Measurements from ENCODE around the gene LRRC3B. TPM values are rescaled to one million over a fixed set of nuclear protein-coding genes. Genes with fewer than 3 reads are reported as not detected.

LRRC3B gene
- total RNA-seq, 1 experiment from 2014 or later, result not detected

DNA sequence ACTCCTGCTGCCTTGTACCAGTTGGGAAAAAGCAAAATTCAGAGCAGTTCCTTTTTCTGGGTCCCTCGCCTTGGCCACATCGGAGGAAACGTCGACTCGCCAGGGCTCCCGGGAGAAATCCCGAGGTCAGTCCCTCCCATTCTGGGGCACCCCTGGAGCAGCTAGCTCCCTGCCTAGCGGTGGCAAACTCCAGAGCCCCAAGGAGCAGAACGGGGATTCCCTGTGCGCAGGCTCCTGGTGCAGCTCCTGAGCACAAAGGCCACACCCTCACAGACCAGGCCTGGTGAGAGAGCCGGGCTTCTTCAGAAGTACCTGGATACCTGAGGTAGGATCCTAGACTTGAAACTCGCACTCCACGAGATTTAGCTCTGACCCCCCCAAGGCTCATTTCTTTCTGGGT, 2.6 kb downstream of the LRRC3B start:
- no TSS peak for BruUV-seq (replicated peaks)
- CTCF ChIA-PET, result no interaction called here

DNA sequence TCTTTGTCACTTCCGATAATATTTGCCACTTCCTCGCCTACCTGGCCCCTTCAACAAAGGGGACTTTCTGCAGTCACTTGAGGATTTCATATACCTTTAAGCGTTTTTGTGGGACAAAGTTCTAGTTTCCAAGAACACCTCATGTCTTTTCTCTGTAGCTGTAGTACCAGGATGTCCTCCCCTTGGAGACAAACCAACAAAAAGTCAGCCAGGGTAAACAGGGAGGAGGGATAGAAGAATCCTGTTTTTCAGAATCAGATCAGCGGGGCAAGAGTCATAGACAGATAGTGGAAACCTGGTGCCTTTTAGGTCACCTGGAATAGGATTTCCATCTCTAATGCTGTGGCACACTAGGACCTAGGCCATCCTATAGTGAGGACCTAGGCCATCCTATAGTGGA, 4.5 kb downstream of the LRRC3B start:
- TF ChIP-seq, protein P1, sequence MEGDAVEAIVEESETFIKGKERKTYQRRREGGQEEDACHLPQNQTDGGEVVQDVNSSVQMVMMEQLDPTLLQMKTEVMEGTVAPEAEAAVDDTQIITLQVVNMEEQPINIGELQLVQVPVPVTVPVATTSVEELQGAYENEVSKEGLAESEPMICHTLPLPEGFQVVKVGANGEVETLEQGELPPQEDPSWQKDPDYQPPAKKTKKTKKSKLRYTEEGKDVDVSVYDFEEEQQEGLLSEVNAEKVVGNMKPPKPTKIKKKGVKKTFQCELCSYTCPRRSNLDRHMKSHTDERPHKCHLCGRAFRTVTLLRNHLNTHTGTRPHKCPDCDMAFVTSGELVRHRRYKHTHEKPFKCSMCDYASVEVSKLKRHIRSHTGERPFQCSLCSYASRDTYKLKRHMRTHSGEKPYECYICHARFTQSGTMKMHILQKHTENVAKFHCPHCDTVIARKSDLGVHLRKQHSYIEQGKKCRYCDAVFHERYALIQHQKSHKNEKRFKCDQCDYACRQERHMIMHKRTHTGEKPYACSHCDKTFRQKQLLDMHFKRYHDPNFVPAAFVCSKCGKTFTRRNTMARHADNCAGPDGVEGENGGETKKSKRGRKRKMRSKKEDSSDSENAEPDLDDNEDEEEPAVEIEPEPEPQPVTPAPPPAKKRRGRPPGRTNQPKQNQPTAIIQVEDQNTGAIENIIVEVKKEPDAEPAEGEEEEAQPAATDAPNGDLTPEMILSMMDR (IDR thresholded peaks at IDR 0.05; ENCODE audit: unreplicated experiment), result no peak
- intact Hi-C loops (cut with micrococcal nuclease; ENCODE audit: unreplicated experiment), result no loop called here

More for the DNA sequence above, 2.6 kb downstream of the LRRC3B start:
- intact Hi-C loops (cut with micrococcal nuclease; ENCODE audit: unreplicated experiment), result no loop called here
- TF ChIP-seq, protein P1 (IDR thresholded peaks at IDR 0.05; ENCODE audit: unreplicated experiment), result no peak
- Mint-ChIP-seq H3K4me3 (ENCODE audit: low read depth, unreplicated experiment) (no peak overlapping the region), H3K9me3 (ENCODE audit: low read depth, unreplicated experiment) (no peaks in the 10 kb centered on the region), H3K36me3 (ENCODE audit: insufficient read depth, unreplicated experiment) (no peaks in the 10 kb centered on the region), H3K27me3 (ENCODE audit: unreplicated experiment) (peaks cover 48% of the 10 kb centered on the region), H3K4me1 (ENCODE audit: low read depth, unreplicated experiment) (no peaks in the 10 kb centered on the region), H3K27ac (ENCODE audit: unreplicated experiment) (no peak overlapping the region)
- no peak for DNase-seq

DNA sequence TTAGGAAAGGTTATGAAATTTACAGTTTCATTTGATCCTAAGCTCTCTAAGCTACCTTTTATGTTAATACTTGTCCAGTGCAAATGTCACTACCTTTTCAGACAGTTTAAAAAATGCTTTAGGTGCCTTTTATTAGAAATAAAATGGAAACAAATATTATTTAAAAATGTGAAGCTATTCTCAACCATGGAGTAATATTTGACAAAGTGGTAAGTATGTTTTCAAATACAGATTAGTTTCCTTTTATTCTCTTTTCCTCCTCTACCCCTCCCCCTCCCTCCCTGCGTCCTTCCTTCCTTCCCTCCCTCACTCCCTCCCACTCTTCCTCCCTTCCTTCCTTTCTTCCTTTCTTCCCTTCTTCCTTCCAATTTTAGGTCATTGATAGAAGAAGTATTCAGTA, 6.3 kb downstream of the LRRC3B start:
- DNase-seq, result no peak
- no peaks in the 10 kb centered on the region for H3K36me3 Mint-ChIP-seq (ENCODE audit: insufficient read depth, unreplicated experiment)
- peaks cover 3% of the 10 kb centered on the region for H3K9me3 Mint-ChIP-seq (ENCODE audit: low read depth, unreplicated experiment)
- H3K4me1 Mint-ChIP-seq (ENCODE audit: low read depth, unreplicated experiment), result no peaks in the 10 kb centered on the region
- BruUV-seq (replicated peaks), result no TSS peak
- H3K4me3 Mint-ChIP-seq (ENCODE audit: low read depth, unreplicated experiment), result no peak overlapping the region
- H3K27ac Mint-ChIP-seq (ENCODE audit: unreplicated experiment), result no peak overlapping the region
- H3K27me3 Mint-ChIP-seq (ENCODE audit: unreplicated experiment), result peaks cover 33% of the 10 kb centered on the region
- CTCF ChIA-PET, result interaction anchor here (0.6 kb wide), 2 partner anchors 14 to 1885 kb away, joined by 3 to 4 read pairs; no protein-coding TSS in a partner anchor
- intact Hi-C loops (cut with micrococcal nuclease; ENCODE audit: unreplicated experiment), result no loop called here
- TF ChIP-seq, protein P1 (IDR thresholded peaks at IDR 0.05; ENCODE audit: unreplicated experiment), result no peak

More for the DNA sequence above, 4.5 kb downstream of the LRRC3B start:
- DNase-seq, result no peak
- no peaks in the 10 kb centered on the region for H3K36me3 Mint-ChIP-seq (ENCODE audit: insufficient read depth, unreplicated experiment)
- no peak overlapping the region for H3K27ac Mint-ChIP-seq (ENCODE audit: unreplicated experiment)
- no TSS peak for BruUV-seq (replicated peaks)
- H3K4me1 Mint-ChIP-seq (ENCODE audit: low read depth, unreplicated experiment), result no peaks in the 10 kb centered on the region
- H3K27me3 Mint-ChIP-seq (ENCODE audit: unreplicated experiment), result peaks cover 38% of the 10 kb centered on the region
- CTCF ChIA-PET, result no interaction called here
- H3K9me3 Mint-ChIP-seq (ENCODE audit: low read depth, unreplicated experiment), result no peaks in the 10 kb centered on the region
- no peak overlapping the region for H3K4me3 Mint-ChIP-seq (ENCODE audit: low read depth, unreplicated experiment)

DNA sequence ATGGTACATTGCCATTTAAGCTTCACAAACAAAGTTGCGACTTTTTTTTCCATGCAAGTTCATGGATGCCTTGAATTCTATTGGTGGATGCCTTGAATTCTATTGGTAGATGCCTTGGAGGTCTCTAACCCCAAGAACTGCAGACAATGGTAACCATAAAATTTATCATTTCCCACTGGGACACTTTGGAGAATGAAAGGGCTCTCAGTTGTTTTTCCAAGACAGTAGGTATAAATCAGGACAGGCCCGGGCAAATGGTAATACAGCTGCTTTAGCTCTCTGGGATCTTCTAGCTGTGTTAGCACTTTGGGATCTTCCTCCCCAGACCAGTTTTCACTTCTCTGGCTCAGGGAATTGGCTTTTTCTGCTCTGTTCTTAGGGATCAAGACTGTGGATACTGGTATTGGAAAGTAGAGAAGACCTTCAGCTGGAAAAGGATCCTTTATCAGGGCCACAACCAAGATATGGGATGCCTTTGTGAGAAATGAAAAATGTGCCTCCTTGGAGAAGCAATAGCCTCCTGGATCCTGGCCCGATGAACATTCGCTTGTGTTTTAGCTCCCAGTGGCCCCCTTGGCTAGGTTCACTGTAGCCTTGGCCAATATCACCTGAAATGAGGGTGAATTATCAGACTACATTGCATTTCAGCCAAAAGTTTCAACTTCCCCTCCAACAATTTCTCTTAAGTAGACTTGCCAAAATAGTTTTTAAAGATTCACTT, 8.3 kb downstream of the LRRC3B start:
- H3K4me1 Mint-ChIP-seq (ENCODE audit: low read depth, unreplicated experiment), result no peaks in the 10 kb centered on the region
- no TSS peak for BruUV-seq (replicated peaks)
- intact Hi-C loops (cut with micrococcal nuclease; ENCODE audit: unreplicated experiment), result no loop called here
- CTCF ChIA-PET, result no interaction called here
- H3K9me3 Mint-ChIP-seq (ENCODE audit: low read depth, unreplicated experiment), result peaks cover 3% of the 10 kb centered on the region
- H3K4me3 Mint-ChIP-seq (ENCODE audit: low read depth, unreplicated experiment), result no peak overlapping the region
- H3K27ac Mint-ChIP-seq (ENCODE audit: unreplicated experiment), result no peak overlapping the region
- no peaks in the 10 kb centered on the region for H3K36me3 Mint-ChIP-seq (ENCODE audit: insufficient read depth, unreplicated experiment)
- H3K27me3 Mint-ChIP-seq (ENCODE audit: unreplicated experiment), result peaks cover 24% of the 10 kb centered on the region
- TF ChIP-seq, protein P1 (IDR thresholded peaks at IDR 0.05; ENCODE audit: unreplicated experiment), result no peak
- no peak for DNase-seq

Data from Calu3 (cell line).